Ascending aorta (tissue), 2 donors: ENCODE measurements around the gene SERF2. TPM values are rescaled to one million over a fixed set of nuclear protein-coding genes. Genes with fewer than 3 reads are reported as not detected.
"Not testable (repeated sequence)": the region's sequence is repeated elsewhere in the genome, so short reads cannot be mapped to it uniquely, and the experiment has no call there.

Experiments used
- DNase-seq, 2 donors: peaks; one replicate each; pipeline ENCODE4 v3.0.0-alpha.2; 2019; ENCODE audit warnings: low spot score in 2 of 2
- H3K27ac ChIP-seq, 2 donors: fragments of 200-600 bp; sonication (generic); one replicate each; pipeline ENCODE4 v1.5.1; 2016 to 2017; ENCODE audit warnings: mild to moderate bottlenecking in 1 of 2
- H3K27me3 ChIP-seq: fragments of 200-600 bp; sonication (generic); one replicate; pipeline ENCODE4 v1.5.1; 2017
- H3K36me3 ChIP-seq, 2 donors: fragments of 200-600 bp; sonication (generic); one replicate each; pipeline ENCODE4 v1.5.1; 2016
- H3K4me1 ChIP-seq, 2 donors: fragments of 200-600 bp; sonication (generic); one replicate each; pipeline ENCODE4 v1.5.1; 2016 to 2017; ENCODE audit warnings: mild to moderate bottlenecking in 1 of 2
- H3K4me3 ChIP-seq, 2 donors: fragments of 200-600 bp; sonication (generic); one replicate each; pipeline ENCODE4 v1.5.1; 2016 to 2017; ENCODE audit warnings: mild to moderate bottlenecking in 1 of 2
- H3K9me3 ChIP-seq, 2 donors: fragments of 200-600 bp; sonication (generic); one replicate each; pipeline ENCODE4 v1.5.1; 2016
- CTCF ChIP-seq, 3 experiments: fragments of 200-600 bp in 2 of 3; fragments of 450-650 bp in 1 of 3; sonication (generic) in 2 of 3; IDR thresholded peaks; one replicate each; pipeline ENCODE4 v1.5.1; 2016 to 2019; ENCODE audit warnings: antibody characterized with exemption in 3 of 3, mild to moderate bottlenecking in 1 of 3, moderate library complexity in 1 of 3
- intact Hi-C: fragments of 100-400 bp; cut with DNase I; formaldehyde crosslinking; loops from one replicate; pipeline ENCODE4 v1.15.1; 2023
- total RNA-seq: library from RNA; depleted of rRNA; stranded (reverse); fragments of >200 nt; gene quantifications from one replicate; pipeline ENCODE4 v1.1.0, GENCODE V29; 2016

The SERF2 gene
- total RNA-seq, 1 donor from 2014 or later: 733 TPM

GRCh38 chr15:43821505-43821904, 29.4 kb downstream of the SERF2 start:
- TF ChIP-seq CTCF (IDR thresholded peaks at IDR 0.05): no peak
- peaks cover 8 to 15% of the 10 kb centered on the region in 2 donors for H3K4me1 ChIP-seq
- no peak overlapping the region for H3K27ac ChIP-seq
- DNase-seq: no peak
- H3K4me3 ChIP-seq: no peak overlapping the region
- H3K9me3 ChIP-seq: no peaks in the 10 kb centered on the region
- H3K27me3 ChIP-seq: no peaks in the 10 kb centered on the region
- intact Hi-C loops: loop anchor here (10.0 kb wide), 1 partner anchor 47 kb away; the partner anchor contains the start of gene ELL3
- H3K36me3 ChIP-seq: peaks cover 7 to 13% of the 10 kb centered on the region in 2 donors

- intact Hi-C loops: loop anchor here (1.0 to 10.0 kb wide), 3 partner anchors 24 to 50 kb away; partner anchors contain the start of genes ELL3, HYPK, SERF2 and SERINC4
- Histone ChIP-seq H3K27me3 (no peaks in the 10 kb centered on the region), H3K4me1 (peaks cover 9 to 18% of the 10 kb centered on the region in 2 donors)
Measured at GRCh38 chr15:43824302-43825246, 32.5 kb downstream of the SERF2 start, which contains the start of gene MFAP1. MFAP1 (minus strand) TSS chr15:43824690; CDS start chr15:43824569, 121 bp downstream.

GRCh38 chr15:43825305-43825704, 33.2 kb downstream of the SERF2 start:
- H3K27me3 ChIP-seq, DNase-seq, H3K4me3 ChIP-seq, H3K27ac ChIP-seq, H3K36me3 ChIP-seq, H3K9me3 ChIP-seq: not testable (repeated sequence)
- intact Hi-C loops: loop anchor here (2.0 to 10.0 kb wide), 2 partner anchors 25 to 51 kb away; partner anchors contain the start of genes ELL3, HYPK and SERINC4
- peaks cover 9 to 18% of the 10 kb centered on the region in 2 donors for H3K4me1 ChIP-seq

More at GRCh38 chr15:43824302-43825246, 32.5 kb downstream of the SERF2 start, which contains the start of gene MFAP1:
- Histone ChIP-seq H3K36me3 (no peaks in the 10 kb centered on the region), H3K9me3 (no peaks in the 10 kb centered on the region), H3K27ac (peak within 1 kb of the TSS; percentile 91 to 92), H3K4me3 (peak within 1 kb of the TSS; percentile 57 to 83)
- peak; percentile 83 to 97 for DNase-seq
- no peak for TF ChIP-seq CTCF (IDR thresholded peaks at IDR 0.05)

- Histone ChIP-seq H3K36me3 (no peaks in the 10 kb centered on the region), H3K27ac (peak overlapping the region; percentile 60 to 80), H3K4me3 (peak overlapping the region in 1 of 2 donors; percentile 74), H3K27me3 (no peaks in the 10 kb centered on the region), H3K4me1 (peaks cover 9 to 18% of the 10 kb centered on the region in 2 donors), H3K9me3 (no peaks in the 10 kb centered on the region)
- intact Hi-C loops: loop anchor here (10.0 kb wide), 1 partner anchor 51 kb away; the partner anchor contains the start of gene ELL3
- TF ChIP-seq CTCF (IDR thresholded peaks at IDR 0.05): no peak
- no peak for DNase-seq
Measured at GRCh38 chr15:43826029-43826507, 33.9 kb downstream of the SERF2 start.

GRCh38 chr15:43826508-43827341, 34.6 kb downstream of the SERF2 start, which contains the start of gene WDR76:
WDR76 (plus strand) TSS chr15:43827002; CDS start chr15:43827033, 31 bp downstream.
- H3K4me1 ChIP-seq: peaks cover 9 to 18% of the 10 kb centered on the region in 2 donors
- no peaks in the 10 kb centered on the region for H3K9me3 ChIP-seq
- peak; percentile 21 to 89 for DNase-seq
- no peaks in the 10 kb centered on the region for H3K36me3 ChIP-seq
- no peak for TF ChIP-seq CTCF (IDR thresholded peaks at IDR 0.05)
- H3K27me3 ChIP-seq: no peaks in the 10 kb centered on the region
- H3K4me3 ChIP-seq: peak within 1 kb of the TSS; percentile 45 to 74
- H3K27ac ChIP-seq: peak within 1 kb of the TSS; percentile 60 to 80
- intact Hi-C loops: loop anchor here (10.0 kb wide), 1 partner anchor 52 kb away; the partner anchor contains the start of gene ELL3
